ENCODE results near the gene SLX4IP.

GRCh38 chr20:10644458-10645204 lies 209.5 kb downstream of the SLX4IP start:
- TF ChIP-seq TEAD4 (IDR thresholded peaks at IDR 0.05) = no peak
- TF ChIP-seq RAD21 (IDR thresholded peaks at IDR 0.05; ENCODE audit: low read depth) = no peak
- TF ChIP-seq MAX (IDR thresholded peaks at IDR 0.05) = no peak
- no peak for TF ChIP-seq YY1 (IDR thresholded peaks at IDR 0.05; ENCODE audit: low read depth)
- no peak for TF ChIP-seq EP300 (IDR thresholded peaks at IDR 0.05; ENCODE audit: borderline replicate concordance)
- TF ChIP-seq CREB1 (IDR thresholded peaks at IDR 0.05; ENCODE audit: low read depth) = no peak
- no peak for TF ChIP-seq EGR1 (IDR thresholded peaks at IDR 0.05)
- no peak for TF ChIP-seq REST (IDR thresholded peaks at IDR 0.05; ENCODE audit: low read depth)
